ENCODE measurements around the gene KIF21B.

GRCh38 chr1:200971428-200971903 is 52.0 kb downstream of the KIF21B start:
- TF ChIP-seq POLR2AphosphoS5 (IDR thresholded peaks at IDR 0.05) (no peak), POLR2A (IDR thresholded peaks at IDR 0.05) (no peak), EP300 (IDR thresholded peaks at IDR 0.05; ENCODE audit: low read depth) (no peak), CTCF (IDR thresholded peaks at IDR 0.05) (no peak)
